Ishikawa (cell line): ENCODE results near the gene CSTF2T.

Source experiments
- CEBPB ChIP-seq: IDR thresholded peaks from 2 replicates; pipeline ENCODE4 v1.6.1; 2012
- CREB1 ChIP-seq: IDR thresholded peaks from 2 replicates; pipeline ENCODE4 v1.6.1; 2012; ENCODE audit warnings: low read depth
- EGR1 ChIP-seq: IDR thresholded peaks from 2 replicates; pipeline ENCODE4 v1.6.1; 2012
- EP300 ChIP-seq: IDR thresholded peaks from 2 replicates; pipeline ENCODE4 v1.6.1; 2012; ENCODE audit warnings: borderline replicate concordance
- FOXM1 ChIP-seq: IDR thresholded peaks from 2 replicates; pipeline ENCODE4 v1.6.1; 2012; ENCODE audit warnings: low read depth, borderline replicate concordance
- MAX ChIP-seq: IDR thresholded peaks from 2 replicates; pipeline ENCODE4 v1.6.1; 2012
- RAD21 ChIP-seq: IDR thresholded peaks from 2 replicates; pipeline ENCODE4 v1.6.1; 2012; ENCODE audit warnings: low read depth
- REST ChIP-seq: IDR thresholded peaks from 2 replicates; pipeline ENCODE4 v1.6.1; 2012; ENCODE audit warnings: low read depth, mild to moderate bottlenecking
- TAF1 ChIP-seq: IDR thresholded peaks from 2 replicates; pipeline ENCODE4 v1.6.1; 2012; ENCODE audit warnings: low read depth, mild to moderate bottlenecking
- TCF12 ChIP-seq: IDR thresholded peaks from 2 replicates; pipeline ENCODE4 v1.6.1; 2012; ENCODE audit warnings: low read depth
- TEAD4 ChIP-seq: IDR thresholded peaks from 2 replicates; pipeline ENCODE4 v1.6.1; 2012
- YY1 ChIP-seq: IDR thresholded peaks from 2 replicates; pipeline ENCODE4 v1.6.1; 2012; ENCODE audit warnings: low read depth
- ZBTB7A ChIP-seq: IDR thresholded peaks from 2 replicates; pipeline ENCODE4 v1.6.1; 2012; ENCODE audit warnings: low read depth

GRCh38 chr10:51716981-51717380 is 17.6 kb upstream of the CSTF2T start:
- no peak for TF ChIP-seq FOXM1
- TF ChIP-seq REST: no peak
- no peak for TF ChIP-seq CEBPB
- no peak for TF ChIP-seq EP300
- TF ChIP-seq MAX: no peak
- TF ChIP-seq TAF1: no peak
- no peak for TF ChIP-seq ZBTB7A
- TF ChIP-seq CREB1: no peak
- no peak for TF ChIP-seq TCF12
- TF ChIP-seq EGR1: no peak
- no peak for TF ChIP-seq YY1
- TF ChIP-seq TEAD4: no peak
- no peak for TF ChIP-seq RAD21
